ENCODE results near the gene SMYD4.
"Not testable (repeated sequence)": the region's sequence is repeated elsewhere in the genome, so short reads cannot be mapped to it uniquely, and the experiment has no call there.

DNA sequence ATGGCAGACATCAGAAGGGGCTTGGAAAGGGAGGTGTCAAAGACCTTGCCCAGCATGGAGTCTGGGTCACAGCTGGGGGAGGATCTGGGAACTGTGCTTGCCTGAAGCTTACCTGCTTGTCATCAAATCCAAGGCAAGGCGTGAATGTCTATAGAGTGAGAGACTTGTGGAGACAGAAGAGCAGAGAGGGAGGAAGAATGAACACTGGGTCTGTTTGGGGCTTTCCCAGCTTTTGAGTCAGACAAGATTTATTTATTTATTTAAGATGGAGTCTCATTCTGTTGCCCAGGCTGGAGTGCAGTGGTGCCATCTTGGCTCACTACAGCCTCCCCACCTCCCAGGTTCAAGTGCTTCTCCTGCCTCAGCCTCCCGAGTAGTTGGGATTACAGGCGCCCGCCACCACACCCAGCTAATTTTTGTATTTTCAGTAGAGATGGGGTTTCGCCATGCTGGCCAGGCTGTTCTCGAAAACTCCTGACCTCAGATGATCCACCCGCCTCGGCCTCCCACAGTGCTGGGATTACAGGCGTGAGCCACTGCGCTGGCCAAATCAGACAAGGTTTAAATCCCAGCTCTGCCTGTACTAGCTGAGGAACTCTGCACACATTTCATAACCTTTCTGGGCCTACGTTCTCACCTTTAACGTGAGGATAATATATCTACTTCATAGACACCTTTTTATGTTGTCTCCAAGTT lies 56.6 kb downstream of the SMYD4 start:
- TF ChIP-seq, protein P1, sequence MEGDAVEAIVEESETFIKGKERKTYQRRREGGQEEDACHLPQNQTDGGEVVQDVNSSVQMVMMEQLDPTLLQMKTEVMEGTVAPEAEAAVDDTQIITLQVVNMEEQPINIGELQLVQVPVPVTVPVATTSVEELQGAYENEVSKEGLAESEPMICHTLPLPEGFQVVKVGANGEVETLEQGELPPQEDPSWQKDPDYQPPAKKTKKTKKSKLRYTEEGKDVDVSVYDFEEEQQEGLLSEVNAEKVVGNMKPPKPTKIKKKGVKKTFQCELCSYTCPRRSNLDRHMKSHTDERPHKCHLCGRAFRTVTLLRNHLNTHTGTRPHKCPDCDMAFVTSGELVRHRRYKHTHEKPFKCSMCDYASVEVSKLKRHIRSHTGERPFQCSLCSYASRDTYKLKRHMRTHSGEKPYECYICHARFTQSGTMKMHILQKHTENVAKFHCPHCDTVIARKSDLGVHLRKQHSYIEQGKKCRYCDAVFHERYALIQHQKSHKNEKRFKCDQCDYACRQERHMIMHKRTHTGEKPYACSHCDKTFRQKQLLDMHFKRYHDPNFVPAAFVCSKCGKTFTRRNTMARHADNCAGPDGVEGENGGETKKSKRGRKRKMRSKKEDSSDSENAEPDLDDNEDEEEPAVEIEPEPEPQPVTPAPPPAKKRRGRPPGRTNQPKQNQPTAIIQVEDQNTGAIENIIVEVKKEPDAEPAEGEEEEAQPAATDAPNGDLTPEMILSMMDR (IDR thresholded peaks at IDR 0.05; ENCODE audit: poor library complexity) = not testable (repeated sequence)
- not testable (repeated sequence) for TF ChIP-seq EZH2 (IDR thresholded peaks at IDR 0.05; ENCODE audit: borderline replicate concordance); EZH2phosphoT487 (IDR thresholded peaks at IDR 0.05; ENCODE audit: low read depth, severe bottlenecking, unreplicated experiment)

Measured in hepatocyte (in vitro differentiated cells).